ENCODE data around the gene KATNAL1.

DNA sequence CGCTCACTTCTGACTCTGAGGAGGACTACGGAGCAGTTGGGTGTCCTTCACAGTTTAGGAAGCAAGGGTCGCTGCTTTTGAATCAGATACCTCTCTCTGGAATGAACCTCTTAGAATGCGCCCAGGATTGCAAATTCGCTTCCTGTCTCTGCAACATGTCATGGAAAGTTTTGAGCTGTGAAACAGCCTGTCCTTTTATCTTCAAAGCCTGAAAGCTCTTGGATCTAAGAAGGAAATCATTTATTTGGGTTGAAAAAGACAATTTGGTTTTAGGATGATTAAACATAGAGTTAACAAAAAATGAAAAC, 134.1 kb downstream of the KATNAL1 start:
- TF ChIP-seq, protein P1, sequence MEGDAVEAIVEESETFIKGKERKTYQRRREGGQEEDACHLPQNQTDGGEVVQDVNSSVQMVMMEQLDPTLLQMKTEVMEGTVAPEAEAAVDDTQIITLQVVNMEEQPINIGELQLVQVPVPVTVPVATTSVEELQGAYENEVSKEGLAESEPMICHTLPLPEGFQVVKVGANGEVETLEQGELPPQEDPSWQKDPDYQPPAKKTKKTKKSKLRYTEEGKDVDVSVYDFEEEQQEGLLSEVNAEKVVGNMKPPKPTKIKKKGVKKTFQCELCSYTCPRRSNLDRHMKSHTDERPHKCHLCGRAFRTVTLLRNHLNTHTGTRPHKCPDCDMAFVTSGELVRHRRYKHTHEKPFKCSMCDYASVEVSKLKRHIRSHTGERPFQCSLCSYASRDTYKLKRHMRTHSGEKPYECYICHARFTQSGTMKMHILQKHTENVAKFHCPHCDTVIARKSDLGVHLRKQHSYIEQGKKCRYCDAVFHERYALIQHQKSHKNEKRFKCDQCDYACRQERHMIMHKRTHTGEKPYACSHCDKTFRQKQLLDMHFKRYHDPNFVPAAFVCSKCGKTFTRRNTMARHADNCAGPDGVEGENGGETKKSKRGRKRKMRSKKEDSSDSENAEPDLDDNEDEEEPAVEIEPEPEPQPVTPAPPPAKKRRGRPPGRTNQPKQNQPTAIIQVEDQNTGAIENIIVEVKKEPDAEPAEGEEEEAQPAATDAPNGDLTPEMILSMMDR (conservative IDR thresholded peaks at IDR 0.05; ENCODE audit: low read depth, low read length), result no peak
- TF ChIP-seq SMC3 (IDR thresholded peaks at IDR 0.05; ENCODE audit: low read depth, low read length) (no peak), CEBPB (IDR thresholded peaks at IDR 0.05; ENCODE audit: low read depth, low read length) (no peak), BHLHE40 (IDR thresholded peaks at IDR 0.05; ENCODE audit: low read depth, low read length) (no peak), RAD21 (IDR thresholded peaks at IDR 0.05; ENCODE audit: low read length) (no peak)

All from IMR-90 (cell line).